K562 (cell line): ENCODE results near the gene CMIP. TPM values are rescaled to one million over a fixed set of nuclear protein-coding genes. Genes with fewer than 3 reads are reported as not detected.
A peak's percentile ranks its signal among the peaks of the same experiment; 100 is the strongest.

Experiments
- ATAC-seq: fragments of 200-7000 bp; cut with Tn5 transposase; 3 replicates; pipeline ENCODE4 v1.9.1; 2020; ENCODE audit warnings: moderate library complexity
- BruUV-seq: library from RNA; stranded (reverse); fragments of 400-500 nt; replicated peaks from 2 replicates; lab custom pipeline; 2021; lab: Mats Ljungman, UMichigan
- CTCF ChIA-PET: fragments of 300-600 bp; formaldehyde crosslinking; extraction: SDS; loops from one replicate; lab custom pipeline; 2021; ENCODE audit warnings: low intra/inter-chr PET ratio; lab: Yijun Ruan, JAX
- POLR2A ChIA-PET: fragments of 300-600, 350-650 bp; sonication (Branson Sonifier 250); formaldehyde crosslinking; extraction: SDS; loops from one replicate; lab custom pipeline; 2021; ENCODE audit warnings: antibody characterized with exemption, inconsistent platforms; lab: Yijun Ruan, JAX
- DNase-seq, 4 experiments: peaks; one replicate each; pipeline versions ENCODE4 v3.0.0 to v3.0.0-alpha.2; 2011 to 2018; ENCODE audit warnings: low spot score in 3 of 4, mixed read lengths in 3 of 4; ENCODE audit errors: extremely low read depth in 1 of 4
- FAIRE-seq: peaks from 2 replicates; lab custom pipeline; 2011; peaks lifted over from hg19 to GRCh38; lab: Jason Lieb, UNC
- H2AFZ ChIP-seq: 2 replicates; pipeline ENCODE4 v1.6.0; 2011; ENCODE audit warnings: low read depth, low read length, control low read depth, inconsistent platforms
- H3K27ac ChIP-seq: fragments of 200-600 bp; 3 replicates; pipeline ENCODE4 v1.8.0; 2011; ENCODE audit warnings: low read depth, mild to moderate bottlenecking, control low read depth, inconsistent platforms, low read length, moderate library complexity, mixed read lengths; ENCODE audit errors: extremely low read depth
- H3K27me3 ChIP-seq, 2 experiments: fragments of 300-600 bp in 1 of 2; 2 replicates in 1 of 2; 3 replicates in 1 of 2; pipeline versions ENCODE4 v1.6.0 to v1.8.0; 2011; ENCODE audit warnings: inconsistent platforms in 2 of 2, low read length in 2 of 2, mild to moderate bottlenecking in 1 of 2, mixed read lengths in 1 of 2, moderate library complexity in 1 of 2; ENCODE audit not compliant: control insufficient read depth in 2 of 2, insufficient read depth in 2 of 2
- H3K36me3 ChIP-seq: fragments of 300-600 bp; 3 replicates; pipeline ENCODE4 v1.8.0; 2011; ENCODE audit warnings: mild to moderate bottlenecking, low read length, inconsistent platforms; ENCODE audit not compliant: control insufficient read depth, insufficient read depth
- H3K4me1 ChIP-seq, 2 experiments: fragments of 200-600 bp in 1 of 2; replicated peaks in 1 of 2; 2 replicates in 1 of 2; 3 replicates in 1 of 2; pipeline versions ENCODE4 v1.5.1 to v1.8.0; 2011; ENCODE audit warnings: inconsistent platforms in 2 of 2, low read length in 2 of 2, mild to moderate bottlenecking in 1 of 2, mixed read lengths in 1 of 2, moderate library complexity in 1 of 2; ENCODE audit not compliant: control insufficient read depth in 2 of 2, insufficient read depth in 2 of 2
- H3K4me2 ChIP-seq: 2 replicates; pipeline ENCODE4 v1.6.1; 2011; ENCODE audit warnings: low read length, control low read depth, inconsistent platforms, mixed read lengths; ENCODE audit not compliant: insufficient read depth
- H3K4me3 ChIP-seq: fragments of 200-600 bp; sonication (generic), shearing (Covaris generic); 2 replicates; pipeline ENCODE4 v1.5.1; 2016; ENCODE audit warnings: control low read depth, inconsistent platforms
- H3K79me2 ChIP-seq: fragments of 200-600 bp; 3 replicates; pipeline ENCODE4 v1.8.0; 2011; ENCODE audit warnings: low read length, inconsistent platforms; ENCODE audit not compliant: control insufficient read depth, insufficient read depth
- H3K9ac ChIP-seq, 2 experiments: 2 replicates each; pipeline versions ENCODE4 v1.6.0 to v1.6.1; 2011; ENCODE audit warnings: low read depth in 2 of 2, low read length in 2 of 2, control low read depth in 1 of 2, inconsistent platforms in 1 of 2, mild to moderate bottlenecking in 1 of 2, mixed read lengths in 1 of 2; ENCODE audit not compliant: insufficient read depth in 1 of 2
- H3K9me1 ChIP-seq: one replicate; pipeline ENCODE4 v1.6.0; 2011; ENCODE audit warnings: inconsistent platforms, mild to moderate bottlenecking, low read length, moderate library complexity; ENCODE audit not compliant: control insufficient read depth, insufficient read depth
- H3K9me3 ChIP-seq: replicated peaks from 2 replicates; pipeline ENCODE4 v1.5.1; 2011; ENCODE audit warnings: low read depth, low read length, inconsistent platforms; ENCODE audit not compliant: control insufficient read depth, insufficient read depth
- H4K20me1 ChIP-seq: replicated peaks from 2 replicates; pipeline ENCODE4 v1.6.1; 2011; ENCODE audit warnings: low read length, inconsistent platforms, mixed read lengths; ENCODE audit not compliant: control insufficient read depth, insufficient read depth
- ETS2 ChIP-seq: IDR thresholded peaks from 2 replicates; pipeline ENCODE4 v1.6.1; 2016; ENCODE audit warnings: borderline replicate concordance, missing genetic modification characterization, mild to moderate bottlenecking, moderate library complexity, missing compliant biosample characterization; ENCODE audit not compliant: poor library complexity, severe bottlenecking
- GABPA ChIP-seq: fragments of 200-800 bp; sonication (Bioruptor generic); conservative IDR thresholded peaks from 2 replicates; pipeline ENCODE4 v1.6.1; 2016; ENCODE audit warnings: low read depth, missing genetic modification characterization, missing compliant biosample characterization
- ZNF316 ChIP-seq: fragments of 450-650 bp; IDR thresholded peaks from 2 replicates; pipeline ENCODE4 v1.6.1; 2016
- ZNF75A ChIP-seq: fragments of 450-650 bp; formaldehyde crosslinking; IDR thresholded peaks from 2 replicates; pipeline ENCODE4 v1.4.0; 2020; ENCODE audit warnings: mild to moderate bottlenecking
- WGBS: fragments of 100-300 bp; shearing (Covaris generic); methylation state at CpG from one replicate; pipeline ENCODE4 v1.1.6; 2016; ENCODE audit warnings: low coverage, mixed read lengths; ENCODE audit not compliant: insufficient coverage; ENCODE audit errors: missing lambda C conversion rate; 5-methylcytosine and 5-hydroxymethylcytosine counted together
- in situ Hi-C: fragments of 300-500 bp; cut with MboI; formaldehyde crosslinking; loops from 4 replicates; pipeline ENCODE4 v1.15.0; 2018; ENCODE audit warnings: inconsistent platforms, mixed read lengths
- intact Hi-C: fragments of 100-400 bp; cut with micrococcal nuclease; formaldehyde crosslinking; loops from 2 replicates; pipeline ENCODE4 v1.14.2; 2022
- polyA plus RNA-seq, 8 experiments: library from polyadenylated mRNA; depleted of rRNA in 4 of 8; stranded (reverse) in 5 of 8; unstranded in 3 of 8; fragments of >200 nt; fragmentation: Nextera tagmentation in 2 of 8; fragmentation: Illumina TruSeq in 1 of 8; extraction: Ambion mirVana in 2 of 8; extraction: Trizol in 1 of 8; gene quantifications; 2 replicates each; pipeline versions ENCODE4 v1.2.1 to v1.2.3, GENCODE V29; 2011 to 2014; ENCODE audit warnings: inconsistent platforms in 1 of 8, missing spikeins in 1 of 8
- total RNA-seq, 7 experiments: library from RNA; depleted of rRNA in 6 of 7; stranded (reverse); fragments of >200 nt in 6 of 7; fragmentation: Illumina TruSeq in 2 of 7; extraction: Trizol in 2 of 7; gene quantifications; 2 replicates each; pipeline versions ENCODE4 v1.2.1 to v1.2.3, GENCODE V29; 2011 to 2021; ENCODE audit warnings: low replicate concordance in 1 of 7
- TF ChIP-seq, protein P1 (sequence below): fragments of 150-350 bp; conservative IDR thresholded peaks from 2 replicates; pipeline ENCODE4 v1.6.1; 2014; ENCODE audit warnings: low read length
- TF ChIP-seq, protein P2 (sequence below): sonication (generic); formaldehyde crosslinking; IDR thresholded peaks from 2 replicates; pipeline ENCODE4 v1.8.1; 2023; ENCODE audit warnings: mild to moderate bottlenecking, missing genetic modification reagents
- TF ChIP-seq, protein P3 (sequence below), 3 experiments: fragments of 200-800 bp in 1 of 3; sonication (Bioruptor generic) in 1 of 3; sonication (generic) in 1 of 3; formaldehyde crosslinking in 1 of 3; IDR thresholded peaks; 2 replicates each; pipeline versions ENCODE4 v1.6.1 to v1.8.0; 2016 to 2022; ENCODE audit warnings: mild to moderate bottlenecking in 2 of 3, missing compliant biosample characterization in 2 of 3, missing genetic modification characterization in 2 of 3, missing genetic modification reagents in 1 of 3
- TF ChIP-seq, protein P4 (sequence below): fragments of 450-650 bp; formaldehyde crosslinking; IDR thresholded peaks from 2 replicates; pipeline ENCODE4 v1.4.0; 2020; ENCODE audit warnings: mild to moderate bottlenecking, mixed read lengths

The CMIP gene
- total and polyA plus RNA-seq, 9 of the 15 experiments (the other 6 are each of a cell fraction or from before 2014, with no cell fraction given), result 0.94 to 82.5 (median 10.3) TPM

DNA sequence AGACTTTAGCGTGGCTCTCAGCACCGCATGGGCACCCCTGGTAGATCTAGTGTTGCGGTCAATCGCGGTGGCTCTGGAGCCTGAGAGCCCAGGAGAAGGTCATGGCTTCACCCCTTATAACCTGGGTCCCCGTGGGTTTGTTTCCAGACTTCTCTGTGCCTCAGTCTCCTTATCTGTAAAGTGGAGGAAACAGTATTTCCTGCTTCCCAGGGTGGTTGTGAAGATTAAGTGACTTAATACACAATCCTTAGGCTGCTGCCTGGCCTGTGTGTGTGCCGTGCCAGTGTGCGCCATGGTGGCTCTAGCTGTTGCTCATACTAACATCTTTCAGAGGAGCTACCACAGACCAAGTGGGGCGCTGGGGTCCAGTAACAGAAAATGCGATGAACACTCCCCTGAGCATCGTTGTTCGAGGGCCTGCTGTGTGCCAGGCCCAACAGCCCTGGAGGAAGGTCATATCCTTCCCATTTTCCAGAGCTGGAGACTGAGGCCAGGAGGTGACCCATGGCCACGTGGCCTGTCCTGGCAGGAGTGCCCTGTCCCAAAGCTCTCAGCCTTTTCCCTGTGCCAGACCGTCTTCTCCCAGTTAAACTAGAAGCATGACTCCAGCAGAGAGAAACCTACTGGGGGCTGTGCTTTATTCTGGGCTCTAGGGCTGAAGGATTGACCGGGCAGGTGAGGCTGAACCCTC, 70.1 kb downstream of the CMIP start (continued):
- TF ChIP-seq, protein P1, sequence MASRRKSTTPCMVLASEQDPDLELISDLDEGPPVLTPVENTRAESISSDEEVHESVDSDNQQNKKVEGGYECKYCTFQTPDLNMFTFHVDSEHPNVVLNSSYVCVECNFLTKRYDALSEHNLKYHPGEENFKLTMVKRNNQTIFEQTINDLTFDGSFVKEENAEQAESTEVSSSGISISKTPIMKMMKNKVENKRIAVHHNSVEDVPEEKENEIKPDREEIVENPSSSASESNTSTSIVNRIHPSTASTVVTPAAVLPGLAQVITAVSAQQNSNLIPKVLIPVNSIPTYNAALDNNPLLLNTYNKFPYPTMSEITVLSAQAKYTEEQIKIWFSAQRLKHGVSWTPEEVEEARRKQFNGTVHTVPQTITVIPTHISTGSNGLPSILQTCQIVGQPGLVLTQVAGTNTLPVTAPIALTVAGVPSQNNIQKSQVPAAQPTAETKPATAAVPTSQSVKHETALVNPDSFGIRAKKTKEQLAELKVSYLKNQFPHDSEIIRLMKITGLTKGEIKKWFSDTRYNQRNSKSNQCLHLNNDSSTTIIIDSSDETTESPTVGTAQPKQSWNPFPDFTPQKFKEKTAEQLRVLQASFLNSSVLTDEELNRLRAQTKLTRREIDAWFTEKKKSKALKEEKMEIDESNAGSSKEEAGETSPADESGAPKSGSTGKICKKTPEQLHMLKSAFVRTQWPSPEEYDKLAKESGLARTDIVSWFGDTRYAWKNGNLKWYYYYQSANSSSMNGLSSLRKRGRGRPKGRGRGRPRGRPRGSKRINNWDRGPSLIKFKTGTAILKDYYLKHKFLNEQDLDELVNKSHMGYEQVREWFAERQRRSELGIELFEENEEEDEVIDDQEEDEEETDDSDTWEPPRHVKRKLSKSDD, result no peak
- TF ChIP-seq, protein P2, sequence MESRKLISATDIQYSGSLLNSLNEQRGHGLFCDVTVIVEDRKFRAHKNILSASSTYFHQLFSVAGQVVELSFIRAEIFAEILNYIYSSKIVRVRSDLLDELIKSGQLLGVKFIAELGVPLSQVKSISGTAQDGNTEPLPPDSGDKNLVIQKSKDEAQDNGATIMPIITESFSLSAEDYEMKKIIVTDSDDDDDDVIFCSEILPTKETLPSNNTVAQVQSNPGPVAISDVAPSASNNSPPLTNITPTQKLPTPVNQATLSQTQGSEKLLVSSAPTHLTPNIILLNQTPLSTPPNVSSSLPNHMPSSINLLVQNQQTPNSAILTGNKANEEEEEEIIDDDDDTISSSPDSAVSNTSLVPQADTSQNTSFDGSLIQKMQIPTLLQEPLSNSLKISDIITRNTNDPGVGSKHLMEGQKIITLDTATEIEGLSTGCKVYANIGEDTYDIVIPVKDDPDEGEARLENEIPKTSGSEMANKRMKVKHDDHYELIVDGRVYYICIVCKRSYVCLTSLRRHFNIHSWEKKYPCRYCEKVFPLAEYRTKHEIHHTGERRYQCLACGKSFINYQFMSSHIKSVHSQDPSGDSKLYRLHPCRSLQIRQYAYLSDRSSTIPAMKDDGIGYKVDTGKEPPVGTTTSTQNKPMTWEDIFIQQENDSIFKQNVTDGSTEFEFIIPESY (CRISPR knock-in tag), result 0 out of 2 replicates have a peak, but pooled peaks have one; percentile 0

DNA sequence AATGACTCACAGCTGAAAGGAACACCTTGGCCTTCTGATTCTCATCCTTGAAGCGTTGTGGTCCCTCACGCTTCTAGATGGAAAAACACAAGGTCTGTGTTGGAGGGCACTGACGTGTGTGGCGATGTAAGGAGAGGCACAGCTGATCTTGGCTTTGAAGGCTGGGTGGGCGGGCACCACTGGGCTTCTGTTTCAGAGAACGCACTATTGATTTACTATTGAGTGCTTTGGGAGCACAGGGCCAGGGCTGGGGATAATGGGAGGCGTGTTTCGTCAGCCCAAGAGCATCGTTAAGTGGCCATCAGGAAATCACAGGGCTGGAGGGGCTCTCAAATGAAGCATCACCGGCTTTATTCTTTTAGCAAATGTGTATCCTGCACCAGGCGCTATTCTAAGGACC, 70.7 kb downstream of the CMIP start:
- H2AFZ ChIP-seq, result no peak overlapping the region
- ATAC-seq (no peak), DNase-seq (no peak), FAIRE-seq (no peak)
- no TSS peak for BruUV-seq
- no peaks in the 10 kb centered on the region for H3K9me3 ChIP-seq
- H3K27me3 ChIP-seq, result no peaks in the 10 kb centered on the region
- CTCF ChIA-PET, result no interaction called here
- TF ChIP-seq GABPA (tag), result no peak
- no peak for TF ChIP-seq ZNF316
- no peak for TF ChIP-seq ZNF75A
- TF ChIP-seq, protein P3, sequence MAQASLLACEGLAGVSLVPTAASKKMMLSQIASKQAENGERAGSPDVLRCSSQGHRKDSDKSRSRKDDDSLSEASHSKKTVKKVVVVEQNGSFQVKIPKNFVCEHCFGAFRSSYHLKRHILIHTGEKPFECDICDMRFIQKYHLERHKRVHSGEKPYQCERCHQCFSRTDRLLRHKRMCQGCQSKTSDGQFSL (CRISPR knock-in tag; IDR thresholded peaks at IDR 0.05), result no peak
- TF ChIP-seq, protein P3 (tag; IDR thresholded peaks at IDR 0.05), result no peak
- TF ChIP-seq, protein P4, sequence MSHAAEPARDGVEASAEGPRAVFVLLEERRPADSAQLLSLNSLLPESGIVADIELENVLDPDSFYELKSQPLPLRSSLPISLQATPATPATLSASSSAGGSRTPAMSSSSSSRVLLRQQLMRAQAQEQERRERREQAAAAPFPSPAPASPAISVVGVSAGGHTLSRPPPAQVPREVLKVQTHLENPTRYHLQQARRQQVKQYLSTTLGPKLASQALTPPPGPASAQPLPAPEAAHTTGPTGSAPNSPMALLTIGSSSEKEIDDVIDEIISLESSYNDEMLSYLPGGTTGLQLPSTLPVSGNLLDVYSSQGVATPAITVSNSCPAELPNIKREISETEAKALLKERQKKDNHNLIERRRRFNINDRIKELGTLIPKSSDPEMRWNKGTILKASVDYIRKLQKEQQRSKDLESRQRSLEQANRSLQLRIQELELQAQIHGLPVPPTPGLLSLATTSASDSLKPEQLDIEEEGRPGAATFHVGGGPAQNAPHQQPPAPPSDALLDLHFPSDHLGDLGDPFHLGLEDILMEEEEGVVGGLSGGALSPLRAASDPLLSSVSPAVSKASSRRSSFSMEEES, result no peak
- TF ChIP-seq ETS2 (tag), result no peak
- H3K36me3 ChIP-seq, result peaks cover 31% of the 10 kb centered on the region
- WGBS, result 87% methylated on average over 11 of the region's 11 CpGs
- H4K20me1 ChIP-seq, result 0 out of 2 replicates have a peak, but pooled peaks cover 6% of the 10 kb centered on the region
- peaks cover 18 to 26% of the 10 kb centered on the region in 2 experiments; a peak in 4 of 5 replicates for H3K4me1 ChIP-seq
- peak overlapping the region in 1 of 2 experiments; percentile 78; a peak in 1 of 4 replicates for H3K9ac ChIP-seq
- H3K9me1 ChIP-seq, result no peaks in the 10 kb centered on the region
- H3K27ac ChIP-seq, result no peak overlapping the region
- no peak overlapping the region for H3K4me3 ChIP-seq
- peaks cover 81% of the 10 kb centered on the region for H3K79me2 ChIP-seq
- in situ Hi-C loops, result no loop called here
- H3K4me2 ChIP-seq, result no peak overlapping the region
- POLR2A ChIA-PET, result interaction anchor here (1.0 to 2.4 kb wide), 3 partner anchors 10 to 20 kb away, joined by 4 to 15 read pairs (median 9); no protein-coding TSS in a partner anchor
- intact Hi-C loops, result no loop called here
